ENCODE measurements around the gene PRIMA1.

DNA sequence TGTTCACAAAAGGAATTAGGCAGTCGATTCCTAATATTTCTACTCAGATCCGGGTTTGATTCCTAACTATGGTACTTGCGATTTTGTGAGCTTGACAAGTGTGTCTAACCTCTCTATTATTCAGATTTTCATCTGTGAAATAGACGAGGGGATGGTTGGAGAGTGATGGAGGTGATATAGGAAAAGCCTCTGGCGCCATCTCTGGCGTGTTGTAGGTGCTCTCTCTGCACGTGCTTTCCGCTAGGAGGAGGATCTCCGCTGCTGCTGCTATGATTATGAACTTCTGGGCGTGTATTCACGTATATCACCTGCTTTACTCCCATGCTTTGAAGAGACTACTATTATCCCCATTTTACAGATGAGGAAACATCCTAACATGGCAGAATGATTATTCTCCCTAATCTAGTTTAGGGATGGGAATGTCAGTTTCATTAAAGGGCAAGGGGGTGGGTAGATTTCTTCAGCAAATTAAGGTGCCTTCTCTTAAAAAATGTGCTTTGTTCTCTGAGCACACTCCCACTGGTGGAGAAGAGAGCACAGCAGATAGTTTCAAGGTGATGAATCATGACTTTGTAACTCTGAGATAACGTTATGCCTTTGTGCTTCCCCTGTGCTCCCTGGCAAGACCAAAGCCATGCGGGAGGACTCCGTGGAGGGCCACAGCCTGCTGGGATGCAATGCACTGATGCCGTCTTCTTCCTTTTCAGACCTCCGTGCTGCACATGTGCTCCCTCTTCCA is 97.1 kb downstream of the PRIMA1 start:
- TF ChIP-seq CTCF (IDR thresholded peaks at IDR 0.05) (no peak), POLR2A (IDR thresholded peaks at IDR 0.05) (no peak), POLR2AphosphoS5 (IDR thresholded peaks at IDR 0.05) (no peak), EP300 (IDR thresholded peaks at IDR 0.05) (no peak)
